Measurements from ENCODE around the gene XXYLT1.

XXYLT1 gene

DNA sequence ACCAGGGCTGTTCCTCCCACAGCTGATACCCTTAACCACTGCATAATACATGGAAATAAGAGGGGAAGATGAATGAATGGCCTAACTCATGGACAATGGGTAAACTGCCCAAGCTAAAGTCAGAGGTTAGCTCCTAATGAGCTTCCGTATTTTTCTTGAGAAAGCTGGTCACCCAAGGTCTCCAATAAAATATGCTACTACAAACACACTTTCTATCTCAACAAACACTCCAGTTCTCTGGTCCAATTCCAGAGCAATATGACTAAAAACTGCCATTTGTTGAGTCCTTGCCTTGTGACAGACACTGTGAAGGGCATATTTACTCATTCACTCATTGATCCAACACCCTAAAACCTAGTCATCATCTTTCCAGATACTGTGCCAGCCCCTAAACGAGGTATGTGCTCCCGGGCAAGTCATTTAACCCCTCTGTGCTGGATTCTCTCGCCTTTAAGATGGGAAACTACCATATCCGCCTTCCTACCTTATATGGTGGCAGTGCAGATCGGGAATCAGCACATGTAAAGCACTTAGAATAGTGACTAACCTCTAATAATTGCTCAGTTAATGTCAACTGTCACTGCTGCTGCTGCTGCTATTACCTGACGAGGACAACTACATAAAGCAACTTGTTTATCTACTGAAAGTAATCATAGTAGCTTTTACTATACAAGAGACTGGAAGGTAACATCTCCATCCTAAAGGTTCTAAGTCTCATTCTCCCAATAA lies 89.1 kb downstream of the XXYLT1 start:
- no peak for DNase-seq

GRCh38 chr3:195181113-195181498 lies 89.9 kb downstream of the XXYLT1 start:
- no peak for DNase-seq

DNA sequence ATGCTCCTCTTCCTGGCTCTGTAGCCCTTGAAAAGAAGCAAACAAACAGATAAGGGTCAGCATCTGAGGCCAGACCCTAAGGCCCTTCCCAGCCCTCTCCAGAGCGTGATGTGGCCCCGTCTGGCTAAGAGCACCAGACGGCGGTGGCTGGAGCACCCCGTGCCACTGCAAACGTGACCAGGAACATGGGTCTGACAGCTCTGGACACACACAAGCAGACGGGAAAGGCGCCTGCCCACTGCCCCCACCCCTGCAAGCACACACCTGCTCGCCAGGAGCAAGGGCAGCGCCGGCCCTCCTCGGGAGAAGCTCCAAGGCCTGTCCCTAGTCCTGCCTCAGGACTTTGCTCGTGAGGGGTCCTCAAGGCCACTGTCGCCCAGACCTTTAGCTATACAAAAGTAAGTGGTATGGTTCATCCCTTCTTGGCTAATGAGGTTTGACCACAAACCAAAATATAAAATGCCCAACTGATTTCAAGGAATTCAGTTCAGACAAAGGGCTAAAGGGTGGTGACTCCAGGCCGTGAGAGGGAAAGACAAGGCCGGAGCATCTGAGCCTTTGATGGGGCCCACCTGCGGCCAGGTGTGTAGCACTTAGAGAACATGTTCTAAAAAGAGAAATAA lies 90.4 kb downstream of the XXYLT1 start:
- DNase-seq = no peak

DNA sequence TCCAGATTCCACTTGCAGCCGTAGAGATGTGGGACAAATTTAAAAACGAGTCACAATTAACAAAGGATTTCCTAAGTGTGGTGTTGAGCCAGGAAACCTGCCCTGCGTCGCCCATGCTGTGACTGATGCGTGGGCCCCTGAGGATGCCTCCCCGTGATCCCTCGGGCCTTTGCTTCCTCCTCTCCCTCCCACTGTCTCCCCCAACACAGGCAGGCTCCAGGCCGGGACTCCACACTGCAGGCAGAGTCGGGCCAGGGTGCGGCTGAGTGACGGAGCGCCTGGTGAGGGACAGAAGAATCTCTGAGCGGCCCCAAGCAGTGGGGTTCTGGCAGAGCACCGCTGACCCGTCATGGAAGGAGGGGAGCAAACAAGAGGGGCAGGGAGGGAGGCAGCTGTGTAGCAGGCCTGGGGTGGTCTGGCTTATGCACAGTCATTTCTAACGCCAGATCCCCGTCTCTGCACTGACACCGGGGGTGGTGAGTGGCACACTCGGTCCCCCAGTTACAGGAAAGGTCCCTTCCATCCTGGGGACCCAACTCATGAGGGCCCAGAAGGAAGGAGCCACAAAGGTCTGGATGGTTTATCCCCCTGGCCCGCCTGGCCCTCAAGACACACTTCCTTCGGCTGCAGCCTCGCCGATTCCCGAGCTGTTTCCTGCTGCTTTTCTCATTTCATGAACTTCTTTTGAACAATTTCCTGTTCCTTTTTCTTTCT lies 91.0 kb downstream of the XXYLT1 start:
- no peak for DNase-seq

DNA sequence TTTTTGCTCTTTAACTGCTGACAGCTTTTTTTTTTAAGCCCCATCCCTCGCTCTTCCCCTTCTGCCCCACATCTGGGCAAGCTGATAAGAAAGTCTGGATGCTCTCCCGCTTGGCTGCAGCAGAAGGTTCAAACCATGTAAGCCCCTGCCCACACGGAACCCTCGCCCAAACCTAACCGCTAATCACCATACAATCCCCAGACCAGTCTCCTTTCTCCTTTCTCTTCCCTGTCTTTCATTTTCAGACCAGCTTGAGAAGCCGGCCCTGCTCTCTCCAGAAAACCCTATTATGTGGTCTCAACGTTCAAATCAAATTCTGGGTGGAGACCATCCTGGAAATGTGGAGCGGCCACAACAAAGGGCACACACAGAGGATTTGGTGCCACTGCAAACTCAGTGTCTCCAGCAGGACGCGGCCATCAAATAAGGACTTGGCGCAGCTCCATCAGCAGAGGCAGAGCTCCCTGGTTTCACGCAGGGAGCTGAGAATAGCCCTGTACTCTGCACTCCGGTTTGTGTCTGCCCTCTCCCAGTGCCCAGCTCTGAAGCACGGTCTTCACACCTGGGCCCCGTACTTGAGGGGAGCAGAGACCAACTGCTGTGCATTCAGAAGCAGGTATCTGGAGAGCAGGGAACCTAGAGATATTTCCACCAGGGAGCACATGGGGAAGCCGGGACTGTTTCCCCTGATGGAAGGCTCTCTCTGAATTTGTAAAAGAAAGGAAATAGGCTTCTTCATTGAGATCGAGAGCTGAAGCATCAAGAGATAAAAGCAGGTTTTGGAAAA lies 92.6 kb downstream of the XXYLT1 start:
- no peak for DNase-seq

- DNase-seq = no peak
Measured at GRCh38 chr3:195177422-195178123, 93.4 kb downstream of the XXYLT1 start.

DNA sequence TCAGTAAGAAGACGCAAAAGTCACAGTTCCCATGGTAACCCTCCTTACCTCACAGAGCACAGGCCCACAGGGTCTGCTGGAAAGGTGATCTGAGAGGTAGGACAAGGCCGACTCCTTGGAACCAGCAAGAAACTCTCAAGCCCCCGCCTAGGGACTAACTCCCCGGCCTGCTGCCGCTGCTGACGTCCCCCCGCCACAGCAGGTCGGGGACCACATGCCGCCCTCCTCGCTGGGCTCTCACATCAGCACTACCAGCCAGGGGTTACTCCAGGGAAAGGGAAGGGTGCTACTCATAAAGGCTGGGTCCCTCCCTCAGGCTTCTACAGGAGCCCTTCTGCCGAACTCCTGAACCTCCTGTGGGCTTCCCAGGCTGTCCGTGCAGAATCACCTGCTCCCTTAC lies 94.2 kb downstream of the XXYLT1 start:
- DNase-seq = no peak

- no peak for DNase-seq
Measured at GRCh38 chr3:195175476-195176337, 95.3 kb downstream of the XXYLT1 start.

- DNase-seq = no peak
Measured at GRCh38 chr3:195175076-195175475, 95.9 kb downstream of the XXYLT1 start.

- no peak for DNase-seq
Measured at GRCh38 chr3:195173657-195174056, 97.3 kb downstream of the XXYLT1 start.

- no peak for DNase-seq
Measured at GRCh38 chr3:195172896-195173295, 98.1 kb downstream of the XXYLT1 start.

- DNase-seq = no peak
Measured at GRCh38 chr3:195172039-195172684, 98.8 kb downstream of the XXYLT1 start.

DNA sequence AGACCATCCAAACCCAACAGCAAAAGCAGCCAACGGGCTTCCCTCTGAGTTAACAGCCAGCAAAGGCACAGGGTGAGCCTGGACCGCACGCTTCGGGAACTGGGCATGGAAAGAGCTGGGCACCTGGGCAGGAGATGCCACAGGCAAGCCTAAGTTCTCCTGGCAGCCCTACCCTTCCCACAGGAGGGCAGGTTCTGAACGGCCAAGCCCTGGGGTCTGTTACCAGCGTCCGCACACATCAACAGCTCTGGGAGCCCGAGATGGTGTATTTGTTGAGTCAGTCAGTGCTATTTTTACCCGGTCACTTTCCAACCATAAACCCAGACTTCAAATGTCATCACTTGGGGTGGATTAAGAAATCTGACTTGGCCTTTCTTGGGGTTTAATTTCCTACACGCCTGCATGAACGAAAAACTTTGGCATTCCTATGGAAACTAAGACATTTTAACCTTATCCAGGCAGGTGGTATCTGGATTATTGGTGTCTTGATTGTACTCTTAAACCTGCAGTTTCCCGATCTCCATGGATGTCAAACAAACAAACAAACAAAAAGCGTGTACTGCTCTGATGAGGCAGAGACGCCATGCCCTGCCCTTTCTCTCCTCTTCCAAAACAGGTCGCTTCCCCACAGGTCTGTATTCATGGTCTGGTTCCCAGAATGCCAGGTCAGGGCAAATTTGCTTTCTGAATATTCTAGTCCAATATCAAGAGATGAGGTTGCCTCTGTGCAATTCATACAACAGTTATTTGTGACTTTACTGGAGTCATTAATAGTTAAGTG lies 99.7 kb downstream of the XXYLT1 start:
- DNase-seq = no peak

DNA sequence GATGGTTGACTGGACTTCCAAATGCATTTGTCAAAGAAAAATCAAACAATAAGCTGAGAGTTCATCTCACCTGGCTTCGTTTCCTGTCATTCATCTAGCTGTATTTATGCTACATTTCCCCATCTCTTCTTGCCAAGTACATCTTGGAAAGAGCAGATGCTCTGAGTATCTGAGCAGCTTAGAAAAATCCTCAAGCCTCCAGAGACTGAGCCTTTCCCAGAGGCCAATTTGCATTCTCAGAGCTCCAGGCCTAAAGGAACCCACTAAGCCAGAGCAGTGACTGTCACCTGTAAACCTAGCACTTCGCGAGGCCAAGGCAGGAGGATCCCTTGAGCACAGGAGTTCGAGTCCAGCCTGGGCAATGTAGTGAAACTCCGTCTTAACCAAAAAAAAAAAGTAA lies 100.5 kb downstream of the XXYLT1 start:
- DNase-seq = no peak

- no peak for DNase-seq
Measured at GRCh38 chr3:195169011-195169649, 101.8 kb downstream of the XXYLT1 start.

DNA sequence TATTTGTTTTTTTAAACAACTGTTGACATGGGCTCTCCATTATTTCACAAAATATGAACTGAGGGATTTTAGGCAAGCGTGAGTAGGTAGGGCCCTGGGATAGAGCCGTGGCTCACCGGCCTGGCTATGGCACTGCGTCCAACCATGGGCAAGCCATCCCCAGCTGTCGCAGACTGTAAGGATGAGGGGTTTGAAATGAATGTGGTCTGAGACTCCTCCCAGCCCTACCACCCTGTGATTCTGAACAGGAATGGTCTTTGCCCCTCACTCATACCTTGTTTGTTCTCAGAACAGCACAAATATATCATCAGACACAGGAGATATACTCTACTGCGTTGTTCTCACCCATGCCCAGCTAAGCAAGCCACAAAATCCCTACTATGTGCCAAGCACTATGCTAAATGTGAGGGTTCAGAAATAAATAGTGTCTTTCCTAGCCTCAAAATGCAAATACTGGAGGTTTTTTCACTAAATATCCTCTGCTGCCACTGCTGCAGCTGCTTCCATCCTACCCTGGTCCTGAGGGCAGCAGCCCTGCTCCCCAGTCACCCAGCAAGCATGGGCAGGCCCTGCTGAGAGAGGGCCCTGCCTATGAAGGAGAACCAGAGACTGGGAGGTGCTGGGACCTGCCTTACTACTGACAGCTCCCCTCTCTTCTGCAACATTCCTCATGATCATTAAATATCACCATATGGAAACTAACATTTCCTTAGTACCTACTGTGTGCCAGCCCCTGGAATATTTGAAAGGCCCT lies 102.8 kb downstream of the XXYLT1 start:
- no peak for DNase-seq

DNA sequence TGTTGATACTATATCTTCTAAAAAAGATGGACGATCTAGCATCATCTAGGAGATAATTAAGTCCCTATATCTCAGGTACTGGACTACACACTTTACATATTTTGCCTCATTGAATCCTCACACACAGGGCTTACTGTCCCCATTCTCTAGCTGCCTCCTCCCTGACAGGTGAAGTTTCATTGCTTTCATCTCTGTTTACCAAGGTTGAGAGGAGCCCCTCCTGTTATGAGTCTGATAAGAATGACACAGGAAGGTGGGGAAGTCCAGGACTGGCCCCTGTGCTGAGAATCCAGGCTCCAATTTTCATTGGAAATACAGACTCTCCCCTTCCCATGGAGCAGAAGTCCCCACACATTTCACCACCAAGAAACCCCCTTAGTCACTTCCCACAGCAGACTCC lies 105.2 kb downstream of the XXYLT1 start:
- peak; percentile 8 for DNase-seq

DNA sequence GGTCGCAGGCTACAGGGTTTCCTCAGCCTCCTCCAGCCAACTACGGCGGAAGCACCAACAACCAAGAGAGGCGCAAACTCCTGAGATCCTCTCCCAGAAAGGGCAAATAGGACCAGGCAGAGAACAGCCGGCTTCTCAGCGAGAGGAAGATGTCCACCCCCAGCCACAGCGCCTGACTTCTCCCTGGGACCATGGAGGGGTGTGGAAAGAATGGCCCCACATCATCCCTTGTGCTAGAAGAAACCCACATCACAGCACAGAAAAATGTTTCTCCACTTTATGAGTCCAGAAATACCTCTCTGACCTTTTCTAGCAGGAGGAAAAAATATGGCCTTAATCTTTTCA lies 105.7 kb downstream of the XXYLT1 start:
- no peak for DNase-seq

DNA sequence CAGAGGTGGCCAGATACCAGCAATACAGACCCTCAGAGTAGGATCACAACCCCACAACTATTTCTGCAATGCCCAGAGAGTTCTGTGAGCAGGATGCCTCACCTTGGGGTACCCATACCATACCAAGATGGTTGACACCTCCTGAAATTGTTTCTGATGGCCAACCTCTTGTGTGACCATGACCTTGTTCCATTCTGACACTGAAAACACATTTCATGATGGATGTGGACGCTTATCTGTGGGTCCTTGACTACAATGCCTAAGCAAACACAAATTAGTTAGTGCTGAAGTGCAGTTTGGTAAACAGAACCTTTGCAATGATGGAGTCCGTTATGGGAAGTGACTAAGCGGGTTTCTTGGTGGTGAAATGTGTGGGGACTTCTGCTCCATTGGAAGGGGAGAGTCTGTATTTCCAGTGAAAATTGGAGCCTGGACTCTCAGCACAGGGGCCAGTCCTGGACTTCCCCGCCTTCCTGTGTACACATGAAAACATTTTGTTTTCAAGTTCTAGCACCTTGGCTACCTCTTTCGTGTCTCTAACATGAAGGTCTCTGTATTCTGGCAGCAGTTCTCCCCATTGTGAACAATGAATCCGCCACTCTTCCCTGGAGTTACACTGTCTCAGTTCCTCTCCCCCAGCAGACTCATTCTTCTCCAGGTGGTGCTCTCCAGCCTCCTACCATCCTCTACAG lies 106.2 kb downstream of the XXYLT1 start:
- DNase-seq = no peak

Measured in activated CD4-positive, alpha-beta T cell treated with anti-CD3 and anti-CD28 coated beads, Interleukin-2, Interleukin-6, amounts not matched to agents 100 ng/mL and 50 ng/mL, durations not matched to agents 16 hours and 8 hours (primary cell).